Inferior parietal cortex (tissue), 1 donor: ENCODE results near the gene RAB5A.
"Not testable (repeated sequence)": the region's sequence is repeated elsewhere in the genome, so short reads cannot be mapped to it uniquely, and the experiment has no call there.

Experiments
- DNase-seq: peaks from one replicate; pipeline ENCODE4 v3.0.0-alpha.2; 2016; ENCODE audit errors: extremely low spot score

The RAB5A gene

GRCh38 chr3:19947549-19948225 lies 790 bp downstream of the RAB5A start:
- peak; percentile 34 for DNase-seq

GRCh38 chr3:19948226-19948591 lies 1.3 kb downstream of the RAB5A start:
- DNase-seq, result no peak

- no peak for DNase-seq
Observed at GRCh38 chr3:19950316-19950715, 3.4 kb downstream of the RAB5A start.

GRCh38 chr3:19954676-19955075 lies 7.8 kb downstream of the RAB5A start:
- DNase-seq, result no peak

- DNase-seq, result not testable (repeated sequence)
Observed at GRCh38 chr3:19957354-19957753, 10.5 kb downstream of the RAB5A start.

- no peak for DNase-seq
Observed at GRCh38 chr3:19959505-19959904, 12.6 kb downstream of the RAB5A start.

- DNase-seq, result no peak
Observed at GRCh38 chr3:19960696-19961095, 13.8 kb downstream of the RAB5A start.

GRCh38 chr3:19961960-19962359 lies 15.1 kb downstream of the RAB5A start:
- no peak for DNase-seq

- no peak for DNase-seq
Observed at GRCh38 chr3:19967208-19967607, 20.3 kb downstream of the RAB5A start.

- DNase-seq, result no peak
Observed at GRCh38 chr3:19967812-19968211, 20.9 kb downstream of the RAB5A start.

GRCh38 chr3:19970327-19970726 lies 23.4 kb downstream of the RAB5A start:
- no peak for DNase-seq

GRCh38 chr3:19972054-19972453 lies 25.2 kb downstream of the RAB5A start:
- DNase-seq, result no peak

GRCh38 chr3:19988904-19989303 lies 42.0 kb downstream of the RAB5A start:
- not testable (repeated sequence) for DNase-seq

GRCh38 chr3:19994796-19995195 lies 47.9 kb downstream of the RAB5A start:
- no peak for DNase-seq

GRCh38 chr3:19997502-19997901 lies 50.6 kb downstream of the RAB5A start:
- DNase-seq, result no peak

- DNase-seq, result no peak
Observed at GRCh38 chr3:20001932-20002331, 55.0 kb downstream of the RAB5A start.

- DNase-seq, result no peak
Observed at GRCh38 chr3:20007960-20008359, 61.1 kb downstream of the RAB5A start.

GRCh38 chr3:20008646-20009045 lies 61.7 kb downstream of the RAB5A start:
- DNase-seq, result no peak

- no peak for DNase-seq
Observed at GRCh38 chr3:20012164-20012563, 65.3 kb downstream of the RAB5A start, which contains the start of gene PP2D1. Gene PP2D1, minus strand, starts transcription at chr3:20012264. Its CDS starts 192 bp downstream, at chr3:20012072.

GRCh38 chr3:20013396-20013795 lies 66.5 kb downstream of the RAB5A start:
- no peak for DNase-seq

GRCh38 chr3:20015525-20015924 lies 68.6 kb downstream of the RAB5A start:
- DNase-seq, result no peak

GRCh38 chr3:20016076-20016475 lies 69.2 kb downstream of the RAB5A start:
- DNase-seq, result not testable (repeated sequence)

- DNase-seq, result no peak
Observed at GRCh38 chr3:20022954-20023622, 76.2 kb downstream of the RAB5A start.
